Left cardiac atrium (tissue), 4 donors: Measurements from ENCODE around the gene LENEP. TPM values are rescaled to one million over a fixed set of nuclear protein-coding genes. Genes with fewer than 3 reads are reported as not detected.

Experiments
- ATAC-seq, 2 donors: fragments of 200-7000 bp; cut with Tn5 transposase; one replicate each; pipeline ENCODE4 v1.9.1; 2020; ENCODE audit warnings: mild to moderate bottlenecking in 2 of 2, moderate library complexity in 2 of 2
- DNase-seq: peaks from one replicate; pipeline ENCODE4 v3.0.0-alpha.2; 2020
- intact Hi-C, 2 donors: fragments of 100-400 bp; cut with DNase I; formaldehyde crosslinking; loops; one replicate each; pipeline versions ENCODE4 v1.14.1 to v1.15.1; 2022 to 2023
- total RNA-seq, 2 donors: library from RNA; stranded (reverse); fragmentation: NEBNext Ultra II Directional; extraction: Animal tissue kit (Norgen Biotek cat#: 25700); gene quantifications; one replicate each; pipeline ENCODE4 v1.2.1, GENCODE V29; 2021
- donor health status: DM: no; HTN: yes; CAD: no.
- donor health status: DM: no; HTN: yes; CAD: no; lungs with severe emphysema.
- donor health status: DM: yes; HTN: yes; CAD: no.
- donor health status: Dilated cardiomyopathy.

Gene LENEP
- total RNA-seq, 2 donors from 2014 or later = not detected

- DNase-seq = no peak
- intact Hi-C loops = no loop called here
- ATAC-seq = no peak
These were observed 11.1 kb downstream of the LENEP start for GRCh38 chr1:155004352-155005075.

GRCh38 chr1:155005076-155006011 lies 12.0 kb downstream of the LENEP start:
- intact Hi-C loops = no loop called here
- DNase-seq (peak; percentile 69), ATAC-seq (peak in 1 of 2 donors; percentile 3)

- intact Hi-C loops = no loop called here
- ATAC-seq (no peak), DNase-seq (no peak)
These were observed 13.3 kb downstream of the LENEP start for GRCh38 chr1:155006601-155007101.

GRCh38 chr1:155007251-155007828 lies 14.0 kb downstream of the LENEP start:
- intact Hi-C loops = no loop called here
- ATAC-seq (peak; percentile 8 to 33), DNase-seq (peak; percentile 53)

GRCh38 chr1:155008015-155008941 lies 14.9 kb downstream of the LENEP start:
- DNase-seq (peak; percentile 49), ATAC-seq (peak in 1 of 2 donors; percentile 1)
- intact Hi-C loops = no loop called here

GRCh38 chr1:155009221-155009711 lies 15.9 kb downstream of the LENEP start:
- intact Hi-C loops = no loop called here
- no peak for ATAC-seq
- no peak for DNase-seq

- intact Hi-C loops = loop anchor here in 1 of 2 donors (5.0 kb wide), 1 partner anchor 47 kb away; the partner anchor contains the start of gene PYGO2
- DNase-seq (no peak), ATAC-seq (no peak)
These were observed 16.4 kb downstream of the LENEP start for GRCh38 chr1:155009742-155010141.

- intact Hi-C loops = loop anchor here in 1 of 2 donors (5.0 kb wide), 1 partner anchor 48 kb away; the partner anchor contains the start of gene PYGO2
- DNase-seq = no peak
- no peak for ATAC-seq
These were observed 17.0 kb downstream of the LENEP start for GRCh38 chr1:155010211-155010918.

- intact Hi-C loops = loop anchor here in 1 of 2 donors (5.0 kb wide), 1 partner anchor 49 kb away; the partner anchor contains the start of gene PYGO2
- ATAC-seq = no peak
- DNase-seq = no peak
These were observed 17.6 kb downstream of the LENEP start for GRCh38 chr1:155011004-155011416.

- intact Hi-C loops = loop anchor here in 1 of 2 donors (5.0 kb wide), 1 partner anchor 49 kb away; the partner anchor contains the start of gene PYGO2
- ATAC-seq (no peak), DNase-seq (no peak)
These were observed 18.1 kb downstream of the LENEP start for GRCh38 chr1:155011437-155012025.

GRCh38 chr1:155012026-155012546 lies 18.7 kb downstream of the LENEP start:
- DNase-seq = peak; percentile 80
- intact Hi-C loops = loop anchor here in 1 of 2 donors (5.0 kb wide), 1 partner anchor 50 kb away; the partner anchor contains the start of gene PYGO2
- ATAC-seq = peak; percentile 42 to 57

GRCh38 chr1:155012776-155013602 lies 19.6 kb downstream of the LENEP start:
- intact Hi-C loops = loop anchor here in 1 of 2 donors (5.0 kb wide), 1 partner anchor 51 kb away; the partner anchor contains the start of gene PYGO2
- DNase-seq (no peak), ATAC-seq (no peak)

GRCh38 chr1:155013632-155014031 lies 20.2 kb downstream of the LENEP start:
- intact Hi-C loops = loop anchor here in 1 of 2 donors (5.0 kb wide), 1 partner anchor 51 kb away; the partner anchor contains the start of gene PYGO2
- DNase-seq (no peak), ATAC-seq (no peak)

- intact Hi-C loops = loop anchor here in 1 of 2 donors (5.0 kb wide), 1 partner anchor 53 kb away; the partner anchor contains the start of gene PYGO2
- no peak for DNase-seq
These were observed 21.5 kb downstream of the LENEP start for GRCh38 chr1:155014709-155015508.

More at GRCh38 chr1:155014709-155015508, 21.5 kb downstream of the LENEP start:
- ATAC-seq = no peak
